Testis (tissue), 3 donors: ENCODE results near the gene KLK14. TPM values are rescaled to one million over a fixed set of nuclear protein-coding genes. Genes with fewer than 3 reads are reported as not detected.

Experiments
- DNase-seq: peaks from one replicate; pipeline ENCODE4 v3.0.0-alpha.2; 2019
- H3K27ac ChIP-seq, 2 donors: fragments of 200-600 bp; sonication (generic); one replicate each; pipeline ENCODE4 v1.5.1; 2019
- H3K27me3 ChIP-seq: fragments of 200-600 bp; sonication (generic); one replicate; pipeline ENCODE4 v1.5.1; 2019
- H3K36me3 ChIP-seq: fragments of 200-600 bp; sonication (generic); one replicate; pipeline ENCODE4 v1.5.1; 2017; ENCODE audit warnings: low read depth; ENCODE audit errors: missing control alignments
- H3K4me1 ChIP-seq: fragments of 200-600 bp; sonication (generic); one replicate; pipeline ENCODE4 v1.5.1; 2019
- H3K4me3 ChIP-seq, 2 donors: fragments of 200-600 bp; sonication (generic); one replicate each; pipeline ENCODE4 v1.5.1; 2017 to 2019
- H3K9me3 ChIP-seq: fragments of 200-600 bp; sonication (generic); one replicate; pipeline ENCODE4 v1.5.1; 2017
- CTCF ChIP-seq, 3 experiments: fragments of 450-650 bp in 2 of 3; fragments of 200-600 bp in 1 of 3; sonication (generic) in 1 of 3; IDR thresholded peaks; one replicate each; pipeline ENCODE4 v1.5.1; 2016 to 2019; ENCODE audit warnings: antibody characterized with exemption in 3 of 3, mild to moderate bottlenecking in 2 of 3, moderate library complexity in 1 of 3
- POLR2A ChIP-seq: fragments of 450-650 bp; IDR thresholded peaks from one replicate; pipeline ENCODE4 v1.6.1; 2017; ENCODE audit warnings: antibody characterized with exemption, mild to moderate bottlenecking, moderate library complexity
- WGBS, 2 donors: methylation state at CpG; one replicate each; pipeline ENCODE4 v1.1.5; 2018; 5-methylcytosine and 5-hydroxymethylcytosine counted together
- intact Hi-C: fragments of 100-400 bp; cut with DNase I; formaldehyde crosslinking; loops from one replicate; pipeline ENCODE4 v1.15.1; 2023; ENCODE audit warnings: low total_unique reads
- polyA plus RNA-seq: library from polyadenylated mRNA; stranded (reverse); fragments of 350-450 nt; fragmentation: Illumina TruSeq; extraction: RNeasy Lipid Tissue Mini Kit (QIAGEN cat#74804); gene quantifications from one replicate; pipeline ENCODE4 v1.2.3, GENCODE V29; 2014; ENCODE audit warnings: low read depth, low replicate concordance; ENCODE audit not compliant: insufficient read depth
- total RNA-seq, 2 donors: library from RNA; depleted of rRNA; stranded (reverse); fragments of >200 nt; gene quantifications; one replicate each; pipeline ENCODE4 v1.2.3, GENCODE V29; 2016

The KLK14 gene
- total and polyA plus RNA-seq, 3 donors from 2014 or later, result 0.63 to 1.4 TPM; not detected in 1

- Histone ChIP-seq H3K27me3 (no peaks in the 10 kb centered on the region), H3K27ac (no peak overlapping the region), H3K9me3 (no peaks in the 10 kb centered on the region), H3K36me3 (no peaks in the 10 kb centered on the region), H3K4me1 (peaks cover 14% of the 10 kb centered on the region), H3K4me3 (no peak overlapping the region)
- intact Hi-C loops, result no loop called here
- WGBS, 2 donors, result 79 to 82% methylated on average over 7 of the region's 7 CpGs
- DNase-seq, result no peak
- TF ChIP-seq POLR2A, result no peak
These were observed 16.1 kb downstream of the KLK14 start for GRCh38 chr19:51066393-51067186.

GRCh38 chr19:51065221-51065960 lies 17.3 kb downstream of the KLK14 start:
- H3K4me3 ChIP-seq, result peak overlapping the region; percentile 29 to 37
- intact Hi-C loops, result no loop called here
- peaks cover 14% of the 10 kb centered on the region for H3K4me1 ChIP-seq
- no peaks in the 10 kb centered on the region for H3K9me3 ChIP-seq
- H3K27ac ChIP-seq, result no peak overlapping the region
- WGBS, 2 donors, result 5 to 16% methylated on average over 21 to 24 of the region's 25 CpGs
- no peak for DNase-seq
- no peaks in the 10 kb centered on the region for H3K27me3 ChIP-seq
- no peak for TF ChIP-seq POLR2A
- no peak for TF ChIP-seq CTCF (IDR thresholded peaks at IDR 0.05)
- H3K36me3 ChIP-seq, result no peaks in the 10 kb centered on the region

GRCh38 chr19:51064534-51065220 lies 18.0 kb downstream of the KLK14 start, which contains the start of gene KLK13:
Gene KLK13 (minus strand): TSS chr19:51065092. CDS start chr19:51065067, 25 bp downstream.
- Histone ChIP-seq H3K27me3 (no peaks in the 10 kb centered on the region), H3K4me3 (peak within 1 kb of the TSS; percentile 29 to 37), H3K9me3 (no peaks in the 10 kb centered on the region), H3K4me1 (peaks cover 14% of the 10 kb centered on the region), H3K36me3 (no peaks in the 10 kb centered on the region), H3K27ac (no peak within 1 kb of the TSS)
- WGBS, 2 donors, result 12 to 39% methylated on average over 11 to 37 of the region's 38 CpGs
- TF ChIP-seq POLR2A, result no peak
- no peak for TF ChIP-seq CTCF (IDR thresholded peaks at IDR 0.05)
- peak; percentile 71 for DNase-seq
- intact Hi-C loops, result no loop called here

GRCh38 chr19:51063664-51064063 lies 19.0 kb downstream of the KLK14 start:
- Histone ChIP-seq H3K4me1 (peaks cover 14% of the 10 kb centered on the region), H3K36me3 (no peaks in the 10 kb centered on the region), H3K9me3 (no peaks in the 10 kb centered on the region), H3K27me3 (no peaks in the 10 kb centered on the region), H3K27ac (no peak overlapping the region), H3K4me3 (no peak overlapping the region)
- DNase-seq, result no peak
- no peak for TF ChIP-seq CTCF (IDR thresholded peaks at IDR 0.05)
- TF ChIP-seq POLR2A, result no peak
- WGBS, 2 donors, result 74 to 89% methylated on average over 7 of the region's 7 CpGs
- intact Hi-C loops, result no loop called here

GRCh38 chr19:51060973-51061372 lies 21.7 kb downstream of the KLK14 start:
- no peak for DNase-seq
- H3K36me3 ChIP-seq, result no peaks in the 10 kb centered on the region
- intact Hi-C loops, result no loop called here
- no peak overlapping the region for H3K27ac ChIP-seq
- 0 to 98% methylated on average over 1 of the region's 1 CpG for WGBS, 2 donors
- H3K27me3 ChIP-seq, result no peaks in the 10 kb centered on the region
- no peak overlapping the region for H3K4me3 ChIP-seq
- H3K4me1 ChIP-seq, result peaks cover 14% of the 10 kb centered on the region
- TF ChIP-seq CTCF (IDR thresholded peaks at IDR 0.05), result no peak
- no peak for TF ChIP-seq POLR2A
- no peaks in the 10 kb centered on the region for H3K9me3 ChIP-seq
